Measurements from ENCODE around the gene TUBGCP6.

TUBGCP6 gene

DNA sequence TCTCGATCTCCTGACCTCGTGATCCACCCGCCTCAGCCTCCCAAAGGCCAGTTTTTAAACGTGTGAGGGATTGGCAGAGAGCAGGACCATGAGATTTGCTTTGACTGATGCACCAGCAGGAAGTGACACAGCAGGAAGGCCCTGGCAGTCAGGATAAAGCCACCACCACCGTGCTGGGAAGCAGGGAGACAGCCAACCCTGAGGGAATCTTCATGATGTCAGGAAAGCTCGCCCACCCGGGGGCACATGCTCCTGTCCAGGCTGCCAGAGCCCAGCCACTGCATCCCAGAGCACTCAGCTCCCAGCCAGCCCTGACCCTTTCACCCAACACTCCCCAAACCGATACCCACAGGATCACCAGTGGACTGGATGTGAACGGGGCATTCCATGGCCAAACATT lies 6.1 kb downstream of the TUBGCP6 start:
- no peak overlapping the region for H3K4me3 ChIP-seq (ENCODE audit: low read depth, low read length)
- no peaks in the 10 kb centered on the region for H3K9me3 ChIP-seq (ENCODE audit: control insufficient read depth, insufficient read depth, low read length)
- no peak overlapping the region for H3K9ac ChIP-seq (ENCODE audit: low read depth, low read length)
- no peaks in the 10 kb centered on the region for H3K27me3 ChIP-seq (ENCODE audit: control insufficient read depth, insufficient read depth, low read length)
- H3K36me3 ChIP-seq (ENCODE audit: control insufficient read depth, insufficient read depth, low read length) = peaks cover 3% of the 10 kb centered on the region
- H3K4me1 ChIP-seq (ENCODE audit: control insufficient read depth, insufficient read depth, low read length) = peaks cover under 1% of the 10 kb centered on the region

DNA sequence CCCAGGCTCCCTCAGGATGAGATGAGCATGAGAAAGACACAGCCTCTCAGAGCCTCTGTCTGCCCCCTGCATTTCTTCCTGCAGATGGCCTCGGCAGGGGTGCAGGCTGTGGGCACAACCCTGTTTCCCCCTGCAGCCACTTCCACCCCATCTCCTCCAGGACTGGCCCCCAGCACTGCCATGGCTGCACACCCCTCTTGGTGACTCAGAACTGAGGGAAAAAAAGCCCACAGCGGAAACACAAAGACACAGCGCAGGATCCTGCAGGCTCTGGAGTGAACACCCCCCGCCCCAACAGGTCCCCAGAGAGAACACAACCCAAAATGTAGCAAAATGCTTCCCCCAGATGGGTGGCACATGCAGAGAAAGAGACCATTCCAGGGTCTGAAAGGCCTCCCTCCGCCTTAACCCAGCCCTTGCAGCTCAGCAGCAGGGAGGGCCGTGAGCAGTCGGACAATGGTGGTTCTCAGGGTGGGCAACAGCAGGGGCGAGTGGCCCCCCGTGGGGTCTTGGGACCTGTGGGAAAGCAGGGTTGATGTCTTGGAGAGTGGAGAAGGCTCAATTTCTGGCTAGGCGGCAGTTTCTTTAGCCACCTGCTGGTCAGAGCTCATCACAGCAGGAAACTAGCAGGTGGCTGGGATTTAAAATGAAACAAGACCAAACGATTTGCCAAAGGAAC lies 8.0 kb downstream of the TUBGCP6 start:
- Histone ChIP-seq H3K4me1 (ENCODE audit: control insufficient read depth, insufficient read depth, low read length) (no peaks in the 10 kb centered on the region), H3K36me3 (ENCODE audit: control insufficient read depth, insufficient read depth, low read length) (peaks cover 3% of the 10 kb centered on the region), H3K4me3 (ENCODE audit: low read depth, low read length) (no peak overlapping the region), H3K9ac (ENCODE audit: low read depth, low read length) (no peak overlapping the region), H3K27me3 (ENCODE audit: control insufficient read depth, insufficient read depth, low read length) (no peaks in the 10 kb centered on the region), H3K9me3 (ENCODE audit: control insufficient read depth, insufficient read depth, low read length) (no peaks in the 10 kb centered on the region)

- H3K27me3 ChIP-seq (ENCODE audit: control insufficient read depth, insufficient read depth, low read length) = no peaks in the 10 kb centered on the region
- no peaks in the 10 kb centered on the region for H3K9me3 ChIP-seq (ENCODE audit: control insufficient read depth, insufficient read depth, low read length)
- peaks cover 6% of the 10 kb centered on the region for H3K36me3 ChIP-seq (ENCODE audit: control insufficient read depth, insufficient read depth, low read length)
- H3K4me3 ChIP-seq (ENCODE audit: low read depth, low read length) = no peak overlapping the region
- H3K4me1 ChIP-seq (ENCODE audit: control insufficient read depth, insufficient read depth, low read length) = no peaks in the 10 kb centered on the region
- H3K9ac ChIP-seq (ENCODE audit: low read depth, low read length) = no peak overlapping the region
Measured at GRCh38 chr22:50233223-50233622, 11.6 kb downstream of the TUBGCP6 start.

- no peak overlapping the region for H3K9ac ChIP-seq (ENCODE audit: low read depth, low read length)
- peaks cover 6% of the 10 kb centered on the region for H3K36me3 ChIP-seq (ENCODE audit: control insufficient read depth, insufficient read depth, low read length)
- H3K4me1 ChIP-seq (ENCODE audit: control insufficient read depth, insufficient read depth, low read length) = no peaks in the 10 kb centered on the region
- no peaks in the 10 kb centered on the region for H3K9me3 ChIP-seq (ENCODE audit: control insufficient read depth, insufficient read depth, low read length)
- no peaks in the 10 kb centered on the region for H3K27me3 ChIP-seq (ENCODE audit: control insufficient read depth, insufficient read depth, low read length)
- no peak overlapping the region for H3K4me3 ChIP-seq (ENCODE audit: low read depth, low read length)
Measured at GRCh38 chr22:50232481-50233151, 12.2 kb downstream of the TUBGCP6 start.

- Histone ChIP-seq H3K27me3 (ENCODE audit: control insufficient read depth, insufficient read depth, low read length) (no peaks in the 10 kb centered on the region), H3K4me3 (ENCODE audit: low read depth, low read length) (no peak overlapping the region), H3K4me1 (ENCODE audit: control insufficient read depth, insufficient read depth, low read length) (no peaks in the 10 kb centered on the region), H3K9me3 (ENCODE audit: control insufficient read depth, insufficient read depth, low read length) (no peaks in the 10 kb centered on the region), H3K36me3 (ENCODE audit: control insufficient read depth, insufficient read depth, low read length) (peaks cover 8% of the 10 kb centered on the region), H3K9ac (ENCODE audit: low read depth, low read length) (no peak overlapping the region)
Measured at GRCh38 chr22:50229370-50229769, 15.5 kb downstream of the TUBGCP6 start.

DNA sequence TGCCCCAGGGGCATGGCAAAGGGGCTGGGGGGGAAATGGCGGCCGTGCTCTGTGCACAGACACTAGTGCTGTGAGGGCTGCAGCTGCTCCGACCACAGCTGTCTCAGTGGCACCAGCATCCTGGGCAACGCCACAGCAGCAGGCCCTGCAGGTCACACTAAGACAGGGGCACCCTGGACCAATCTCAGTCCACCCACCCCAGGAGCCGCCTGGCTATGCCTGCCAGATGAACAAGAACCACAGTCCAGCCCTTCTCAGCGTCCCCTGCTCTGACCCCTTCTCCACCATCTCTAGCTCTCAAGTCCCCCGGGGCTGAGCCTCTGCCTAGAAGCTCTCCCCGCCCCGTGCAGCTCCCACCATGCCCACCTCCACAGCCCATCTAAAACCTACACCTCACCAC lies 16.5 kb downstream of the TUBGCP6 start:
- Histone ChIP-seq H3K4me1 (ENCODE audit: control insufficient read depth, insufficient read depth, low read length) (no peaks in the 10 kb centered on the region), H3K9me3 (ENCODE audit: control insufficient read depth, insufficient read depth, low read length) (no peaks in the 10 kb centered on the region), H3K27me3 (ENCODE audit: control insufficient read depth, insufficient read depth, low read length) (no peaks in the 10 kb centered on the region), H3K9ac (ENCODE audit: low read depth, low read length) (no peak overlapping the region), H3K36me3 (ENCODE audit: control insufficient read depth, insufficient read depth, low read length) (peaks cover 13% of the 10 kb centered on the region), H3K4me3 (ENCODE audit: low read depth, low read length) (no peak overlapping the region)

- peaks cover 18% of the 10 kb centered on the region for H3K36me3 ChIP-seq (ENCODE audit: control insufficient read depth, insufficient read depth, low read length)
- no peaks in the 10 kb centered on the region for H3K9me3 ChIP-seq (ENCODE audit: control insufficient read depth, insufficient read depth, low read length)
- H3K4me1 ChIP-seq (ENCODE audit: control insufficient read depth, insufficient read depth, low read length) = no peaks in the 10 kb centered on the region
- no peak overlapping the region for H3K4me3 ChIP-seq (ENCODE audit: low read depth, low read length)
- H3K9ac ChIP-seq (ENCODE audit: low read depth, low read length) = no peak overlapping the region
- H3K27me3 ChIP-seq (ENCODE audit: control insufficient read depth, insufficient read depth, low read length) = no peaks in the 10 kb centered on the region
Measured at GRCh38 chr22:50227579-50228215, 17.1 kb downstream of the TUBGCP6 start.

GRCh38 chr22:50226875-50227165 lies 18.0 kb downstream of the TUBGCP6 start:
- H3K4me1 ChIP-seq (ENCODE audit: control insufficient read depth, insufficient read depth, low read length) = no peaks in the 10 kb centered on the region
- peaks cover 24% of the 10 kb centered on the region for H3K36me3 ChIP-seq (ENCODE audit: control insufficient read depth, insufficient read depth, low read length)
- H3K27me3 ChIP-seq (ENCODE audit: control insufficient read depth, insufficient read depth, low read length) = no peaks in the 10 kb centered on the region
- no peak overlapping the region for H3K4me3 ChIP-seq (ENCODE audit: low read depth, low read length)
- no peaks in the 10 kb centered on the region for H3K9me3 ChIP-seq (ENCODE audit: control insufficient read depth, insufficient read depth, low read length)
- no peak overlapping the region for H3K9ac ChIP-seq (ENCODE audit: low read depth, low read length)

DNA sequence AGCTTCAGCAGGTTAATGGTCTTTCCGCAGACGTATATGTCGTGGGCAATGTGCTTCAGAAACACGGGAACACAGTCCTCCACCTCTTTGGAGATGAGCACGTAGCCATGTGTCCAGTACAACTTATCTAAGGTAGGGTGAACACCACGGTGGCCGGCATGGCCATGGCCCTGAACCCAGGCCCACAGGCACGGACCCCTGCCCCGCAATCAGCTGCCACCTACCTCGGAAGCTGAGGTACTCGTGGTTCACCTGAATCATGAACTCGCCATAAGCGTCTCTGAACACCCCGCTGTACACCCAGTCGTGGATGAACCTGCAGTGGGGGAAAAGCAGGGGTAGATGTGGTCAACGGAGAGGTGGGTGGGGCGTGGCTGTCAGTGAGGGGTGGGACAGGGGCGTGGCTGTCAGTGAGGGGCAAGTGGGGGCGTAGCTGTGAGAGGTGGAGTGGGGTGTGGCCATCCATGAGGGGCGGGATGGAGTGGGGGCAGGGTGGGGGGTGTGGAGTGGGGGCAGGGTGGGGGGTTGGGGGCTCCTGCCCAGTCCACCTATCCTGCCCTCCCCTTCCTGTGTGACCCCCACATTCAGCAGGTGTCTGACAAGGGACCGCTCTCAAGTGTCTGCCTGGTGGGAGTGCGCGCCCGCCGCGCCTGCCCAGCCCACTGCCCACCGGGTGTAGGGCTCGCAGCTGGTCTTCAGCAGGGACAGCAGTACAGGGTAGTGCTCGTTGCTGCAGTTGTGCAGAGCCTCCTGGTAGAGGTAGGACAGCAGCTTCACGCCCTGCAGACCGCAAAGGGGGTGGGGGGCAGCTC lies 18.6 kb downstream of the TUBGCP6 start:
- Histone ChIP-seq H3K9ac (ENCODE audit: low read depth, low read length) (no peak overlapping the region), H3K9me3 (ENCODE audit: control insufficient read depth, insufficient read depth, low read length) (no peaks in the 10 kb centered on the region), H3K4me3 (ENCODE audit: low read depth, low read length) (no peak overlapping the region), H3K36me3 (ENCODE audit: control insufficient read depth, insufficient read depth, low read length) (peaks cover 30% of the 10 kb centered on the region), H3K4me1 (ENCODE audit: control insufficient read depth, insufficient read depth, low read length) (no peaks in the 10 kb centered on the region), H3K27me3 (ENCODE audit: control insufficient read depth, insufficient read depth, low read length) (no peaks in the 10 kb centered on the region)

- no peak overlapping the region for H3K9ac ChIP-seq (ENCODE audit: low read depth, low read length)
- H3K27me3 ChIP-seq (ENCODE audit: control insufficient read depth, insufficient read depth, low read length) = no peaks in the 10 kb centered on the region
- H3K9me3 ChIP-seq (ENCODE audit: control insufficient read depth, insufficient read depth, low read length) = no peaks in the 10 kb centered on the region
- peaks cover 39% of the 10 kb centered on the region for H3K36me3 ChIP-seq (ENCODE audit: control insufficient read depth, insufficient read depth, low read length)
- H3K4me1 ChIP-seq (ENCODE audit: control insufficient read depth, insufficient read depth, low read length) = no peaks in the 10 kb centered on the region
- no peak overlapping the region for H3K4me3 ChIP-seq (ENCODE audit: low read depth, low read length)
Measured at GRCh38 chr22:50225200-50225969, 19.4 kb downstream of the TUBGCP6 start.

DNA sequence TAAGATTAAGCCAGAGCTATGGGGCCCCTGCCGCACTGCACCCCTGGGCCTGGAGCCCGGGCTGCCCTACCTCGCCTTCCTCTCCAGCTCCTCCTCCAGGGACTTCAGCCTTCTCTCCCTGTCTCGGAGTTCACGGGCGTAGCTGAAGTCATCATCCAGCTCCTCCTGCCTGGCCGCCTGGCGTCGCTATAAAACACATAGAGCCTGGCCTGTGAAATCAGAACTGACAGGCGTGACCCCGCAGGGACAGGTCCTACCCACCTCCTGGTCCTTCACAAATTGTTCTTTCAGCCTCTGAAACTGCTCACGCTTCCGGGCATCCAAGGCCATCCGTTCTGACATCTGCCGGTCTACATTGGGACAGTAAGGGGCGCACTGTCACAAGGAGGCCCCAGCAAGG lies 20.8 kb downstream of the TUBGCP6 start:
- Histone ChIP-seq H3K4me1 (ENCODE audit: control insufficient read depth, insufficient read depth, low read length) (no peaks in the 10 kb centered on the region), H3K4me3 (ENCODE audit: low read depth, low read length) (no peak overlapping the region), H3K9me3 (ENCODE audit: control insufficient read depth, insufficient read depth, low read length) (no peaks in the 10 kb centered on the region), H3K36me3 (ENCODE audit: control insufficient read depth, insufficient read depth, low read length) (peaks cover 40% of the 10 kb centered on the region), H3K27me3 (ENCODE audit: control insufficient read depth, insufficient read depth, low read length) (no peaks in the 10 kb centered on the region), H3K9ac (ENCODE audit: low read depth, low read length) (no peak overlapping the region)

Data from iPS-15b (cell line).